Measurements from ENCODE around the gene SELP. TPM values are rescaled to one million over a fixed set of nuclear protein-coding genes. Genes with fewer than 3 reads are reported as not detected.

Gene SELP
- total and polyA plus RNA-seq, 2 of the 13 experiments (the other 11 are each of a cell fraction or from before 2014, with no cell fraction given) = 0.11 TPM; not detected in 1

- TF ChIP-seq ZNF781 (CRISPR knock-in tag; IDR thresholded peaks at IDR 0.05; ENCODE audit: borderline replicate concordance, not compliant biosample characterization) (no peak), RBM22 (optimal IDR thresholded peaks at IDR 0.05; ENCODE audit: low read length) (no peak), EED (CRISPR knock-in tag; IDR thresholded peaks at IDR 0.05) (no peak), KDM5B (CRISPR knock-in tag; IDR thresholded peaks at IDR 0.05; ENCODE audit: borderline replicate concordance) (no peak), NRL (CRISPR knock-in tag; IDR thresholded peaks at IDR 0.05; ENCODE audit: borderline replicate concordance) (no peak), NCOA5 (CRISPR knock-in tag; IDR thresholded peaks at IDR 0.05) (no peak), WIZ (CRISPR knock-in tag; IDR thresholded peaks at IDR 0.05) (peak; percentile 72; the same call in 1 of the 2 replicates), ZNF343 (CRISPR knock-in tag; IDR thresholded peaks at IDR 0.05) (no peak), ZNF451 (CRISPR knock-in tag; IDR thresholded peaks at IDR 0.05) (no peak), CBX2 (IDR thresholded peaks at IDR 0.05; ENCODE audit: low read depth, low read length) (no peak), CBX2 (CRISPR knock-in tag; IDR thresholded peaks at IDR 0.05; ENCODE audit: low read depth) (no peak), CREM (IDR thresholded peaks at IDR 0.05) (no peak), CREM (CRISPR knock-in tag; IDR thresholded peaks at IDR 0.05) (no peak), TFDP2 (CRISPR knock-in tag; IDR thresholded peaks at IDR 0.05) (no peak), ZNF724P (CRISPR knock-in tag; IDR thresholded peaks at IDR 0.05; ENCODE audit: borderline replicate concordance) (0 out of 2 replicates have a peak, but pooled peaks have one; percentile 47), FOXP4 (CRISPR knock-in tag; IDR thresholded peaks at IDR 0.05) (no peak), HBP1 (CRISPR knock-in tag; IDR thresholded peaks at IDR 0.05; ENCODE audit: low read depth) (peak; percentile 86), RXRB (CRISPR knock-in tag; IDR thresholded peaks at IDR 0.05; ENCODE audit: borderline replicate concordance) (peak; percentile 36; the same call in 1 of the 2 replicates), NR2F2 (IDR thresholded peaks at IDR 0.05; ENCODE audit: borderline replicate concordance, low read depth) (no peak), THYN1 (CRISPR knock-in tag; IDR thresholded peaks at IDR 0.05; ENCODE audit: borderline replicate concordance, low read depth) (no peak), ZSCAN21 (CRISPR knock-in tag; IDR thresholded peaks at IDR 0.05; ENCODE audit: borderline replicate concordance) (0 out of 2 replicates have a peak, but pooled peaks have one; percentile 51), USF2 (IDR thresholded peaks at IDR 0.05; ENCODE audit: low read depth, low read length) (no peak), USF2 (CRISPR knock-in tag; IDR thresholded peaks at IDR 0.05; ENCODE audit: borderline replicate concordance) (no peak)
Observed at GRCh38 chr1:169595764-169596711, 33.9 kb downstream of the SELP start (continued).

All from HepG2 (cell line).